Endometrial microvascular endothelial cells (primary cell): ENCODE results near the gene CFAP251. TPM values are rescaled to one million over a fixed set of nuclear protein-coding genes. Genes with fewer than 3 reads are reported as not detected.

Experiments
- in situ Hi-C: cut with HindIII; loops from 2 replicates; pipeline ENCODE4 v1.10.0; 2017; ENCODE audit warnings: low sequenced_read_pairs, low pct_unique_long_range_greater_than_20kb; ENCODE audit errors: inconsistent ontology term
- total RNA-seq: library from RNA; depleted of rRNA; stranded (reverse); fragments of >200 nt; gene quantifications from one replicate; pipeline ENCODE4 v1.2.3, GENCODE V29; 2015; ENCODE audit errors: inconsistent ontology term

CFAP251 gene
- total RNA-seq, 1 donor from 2014 or later: 0.37 TPM

DNA sequence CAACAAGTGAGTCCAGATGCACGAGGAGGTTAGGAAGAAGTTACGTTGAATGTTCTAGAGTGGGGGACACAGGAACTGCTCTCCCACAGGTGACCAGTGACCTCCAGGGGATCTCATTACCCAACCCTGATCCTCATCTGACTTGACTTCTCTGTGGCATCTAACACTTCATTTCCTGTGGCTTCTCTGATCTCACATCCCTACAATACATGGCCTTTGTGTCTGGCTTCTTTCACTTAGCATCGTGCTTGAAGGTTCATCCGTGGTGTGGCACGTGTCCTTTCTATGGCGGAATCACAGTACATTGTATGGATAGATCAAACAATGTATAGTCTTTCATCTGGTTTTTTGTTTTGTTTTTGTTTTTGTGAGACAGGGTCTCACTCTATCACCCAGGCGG is 19.3 kb downstream of the CFAP251 start:
- in situ Hi-C loops: no loop called here

DNA sequence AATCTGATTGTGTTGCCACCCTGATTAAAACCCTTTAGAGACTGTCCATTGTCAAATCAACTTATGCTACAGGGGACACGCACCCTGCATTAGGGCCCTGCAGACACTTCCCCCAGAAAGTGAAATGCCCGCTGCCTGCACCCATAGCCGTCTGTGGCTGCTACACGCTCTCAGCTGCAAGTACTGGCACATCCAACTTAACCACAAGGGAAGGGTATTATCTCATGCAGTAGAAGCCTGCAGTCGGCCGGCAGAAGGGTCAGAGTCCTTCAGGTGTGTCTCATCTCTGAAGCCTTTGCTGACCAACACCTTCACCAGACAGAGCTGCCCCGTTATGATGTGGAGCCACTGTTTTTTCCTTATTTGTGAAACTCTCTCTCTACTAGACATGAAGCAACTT is 20.8 kb downstream of the CFAP251 start:
- in situ Hi-C loops: no loop called here

DNA sequence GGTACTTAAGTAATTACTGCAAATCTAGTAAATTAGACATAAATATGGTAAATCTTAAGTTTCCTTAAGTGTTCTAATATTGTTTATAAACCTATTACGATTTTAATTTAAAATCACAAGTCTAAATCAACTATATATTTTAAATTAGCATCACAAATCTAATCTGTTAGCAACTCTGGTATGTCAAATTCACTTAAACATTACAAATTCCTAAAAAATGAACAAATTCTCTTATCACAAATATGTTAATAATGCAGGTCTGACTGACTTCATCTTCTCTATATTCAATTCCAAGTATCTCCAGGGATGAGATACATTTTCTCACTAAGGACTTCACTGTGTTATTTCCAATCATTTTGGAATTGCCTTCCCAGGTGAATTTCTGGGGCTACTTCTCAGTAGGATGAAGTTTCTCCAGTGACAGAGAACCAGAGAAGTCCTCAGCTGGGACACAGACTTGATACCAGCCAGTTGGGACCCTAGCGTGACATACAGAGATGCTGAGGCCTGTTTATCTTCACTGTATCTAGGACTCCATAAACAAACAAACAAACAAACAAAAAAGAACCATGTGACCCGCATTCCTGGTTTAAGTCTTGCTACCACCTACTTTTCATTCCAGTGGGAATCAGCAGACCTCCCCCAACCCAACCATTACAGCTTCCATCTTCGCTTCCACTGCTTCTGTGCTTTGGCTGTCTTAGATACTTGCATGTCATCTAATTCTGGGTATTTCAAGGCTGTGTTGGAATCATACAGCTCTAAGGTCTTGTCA is 21.8 kb downstream of the CFAP251 start:
- in situ Hi-C loops: no loop called here

DNA sequence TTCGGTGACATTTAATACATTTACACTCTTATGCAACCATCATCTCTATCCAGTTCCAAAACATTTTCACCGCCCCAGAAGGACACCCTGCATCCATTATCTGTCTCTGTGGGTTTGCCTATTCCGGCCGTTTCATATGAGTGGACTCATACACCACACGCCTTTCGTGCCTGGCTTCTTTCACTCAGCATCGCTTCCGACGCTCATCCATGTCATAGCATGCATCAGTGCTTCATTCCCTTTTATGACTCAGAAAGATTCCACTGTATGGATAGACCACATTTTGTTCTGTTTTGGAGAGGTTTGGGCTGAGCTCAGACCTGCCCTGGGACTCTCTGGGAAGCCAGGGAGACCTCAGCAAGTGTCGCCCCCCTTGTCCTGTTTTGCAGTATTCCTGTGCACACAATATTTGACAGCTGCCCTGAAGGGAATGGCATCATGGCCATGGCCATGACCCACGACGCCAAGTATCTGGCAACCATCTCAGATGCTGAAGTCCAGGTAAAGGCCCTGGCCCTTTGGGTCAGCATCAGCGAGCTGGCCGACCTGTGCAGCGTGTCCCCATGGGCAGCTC is 23.8 kb downstream of the CFAP251 start:
- in situ Hi-C loops: no loop called here

DNA sequence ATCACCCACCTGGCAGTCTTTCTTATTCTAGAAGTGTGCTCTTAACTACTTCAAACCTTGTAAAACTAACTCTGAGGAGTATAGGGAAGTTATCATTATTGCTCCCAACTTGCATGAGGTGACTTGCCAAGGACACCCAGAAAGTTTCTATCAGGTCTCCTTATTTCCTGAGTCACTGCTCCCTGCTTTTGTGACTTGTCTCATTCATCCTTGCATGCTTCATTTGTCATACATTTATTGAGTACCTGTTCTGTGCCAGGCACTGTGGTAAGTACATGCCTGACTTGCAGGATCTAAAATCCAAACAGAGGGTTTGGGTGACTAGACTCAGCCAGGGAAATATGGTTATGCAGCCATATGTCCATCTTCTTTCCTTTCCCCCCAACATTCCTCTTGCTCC is 25.5 kb downstream of the CFAP251 start:
- in situ Hi-C loops: no loop called here

DNA sequence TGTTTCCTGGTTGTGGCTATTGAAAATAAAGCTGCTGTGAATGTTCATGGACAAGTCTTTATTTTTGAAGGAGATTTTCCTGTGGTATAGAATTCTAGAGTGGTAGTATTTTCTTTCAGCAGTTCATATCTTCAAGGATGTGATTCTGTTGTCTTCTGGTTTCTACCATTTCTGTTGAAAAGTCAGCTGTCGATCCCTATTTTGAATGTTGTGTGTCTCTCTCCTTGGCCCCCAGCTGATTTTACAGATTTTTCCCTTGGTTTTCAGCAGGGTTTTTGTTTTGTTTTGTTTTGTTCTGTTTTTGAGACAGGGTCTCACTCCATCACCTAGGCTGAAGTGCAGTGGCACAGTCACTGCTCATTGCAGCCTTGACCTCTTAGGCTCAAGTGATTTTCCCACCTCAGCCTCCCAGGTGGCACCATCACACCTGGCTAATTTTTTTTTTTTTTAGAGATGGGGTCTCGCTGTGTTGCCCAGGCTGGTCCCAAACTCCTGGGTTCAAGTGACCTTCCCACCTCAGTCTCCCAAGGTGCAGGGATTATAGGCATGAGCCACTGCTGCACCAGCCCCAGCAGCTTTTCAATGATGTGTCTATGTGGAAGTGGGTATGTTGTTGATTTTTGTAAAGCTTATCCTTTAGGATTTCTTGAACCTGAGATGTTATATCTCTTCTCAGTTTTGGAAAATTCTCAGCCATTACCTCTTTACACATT is 28.1 kb downstream of the CFAP251 start:
- in situ Hi-C loops: no loop called here

DNA sequence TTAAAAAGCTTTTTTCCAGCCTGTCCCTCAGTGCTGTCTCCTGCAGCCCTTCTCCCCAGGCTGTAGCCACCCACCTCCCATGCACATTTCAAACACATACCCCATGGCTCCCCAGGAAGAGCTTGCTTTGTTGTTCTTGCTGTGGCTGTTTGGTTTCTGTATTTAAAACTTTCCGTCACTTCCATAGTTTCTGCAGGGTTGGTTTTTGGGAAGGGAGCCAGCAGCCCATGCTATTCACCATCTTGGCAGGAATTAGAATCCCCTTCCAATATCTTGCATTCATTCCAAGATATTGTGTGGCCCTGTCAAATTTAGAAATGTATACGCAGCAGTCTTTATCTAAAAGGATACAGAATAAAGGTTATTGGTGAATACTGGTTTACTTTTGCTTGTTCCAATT is 29.6 kb downstream of the CFAP251 start:
- in situ Hi-C loops: no loop called here

DNA sequence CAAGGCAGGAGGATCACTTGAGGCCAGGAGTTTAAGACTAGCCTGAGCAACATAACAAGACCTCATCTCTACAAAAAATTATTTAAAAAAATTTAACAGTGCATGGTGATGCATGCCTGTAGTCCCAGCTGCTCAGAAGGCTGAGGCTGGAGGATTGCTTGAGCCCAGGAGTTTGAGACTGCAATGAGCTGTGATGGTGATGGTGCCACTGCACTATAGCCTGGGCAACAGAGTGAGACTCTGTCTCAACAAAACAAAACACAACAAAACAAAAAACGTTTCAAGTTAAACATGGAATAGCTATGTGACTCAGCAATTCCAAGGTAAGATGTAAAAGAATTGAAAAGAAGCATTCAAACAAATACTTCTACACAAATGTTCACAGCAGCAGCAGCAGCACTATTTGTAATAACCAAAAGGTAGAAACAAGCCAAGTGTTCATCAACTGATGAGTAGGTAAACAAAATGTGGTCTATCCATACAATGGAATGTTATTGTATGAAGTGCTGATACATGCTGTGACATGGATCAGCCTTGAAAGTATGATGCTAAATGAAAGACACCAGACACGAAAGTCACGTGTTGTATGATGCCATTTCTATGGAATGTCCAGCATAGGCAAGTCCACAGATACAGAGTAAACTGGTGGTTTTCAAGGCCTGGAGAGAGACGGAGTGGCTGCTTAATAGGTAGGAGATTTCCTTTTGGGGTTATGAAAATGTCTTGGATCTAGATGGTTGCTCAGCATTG is 31.4 kb downstream of the CFAP251 start:
- in situ Hi-C loops: no loop called here

DNA sequence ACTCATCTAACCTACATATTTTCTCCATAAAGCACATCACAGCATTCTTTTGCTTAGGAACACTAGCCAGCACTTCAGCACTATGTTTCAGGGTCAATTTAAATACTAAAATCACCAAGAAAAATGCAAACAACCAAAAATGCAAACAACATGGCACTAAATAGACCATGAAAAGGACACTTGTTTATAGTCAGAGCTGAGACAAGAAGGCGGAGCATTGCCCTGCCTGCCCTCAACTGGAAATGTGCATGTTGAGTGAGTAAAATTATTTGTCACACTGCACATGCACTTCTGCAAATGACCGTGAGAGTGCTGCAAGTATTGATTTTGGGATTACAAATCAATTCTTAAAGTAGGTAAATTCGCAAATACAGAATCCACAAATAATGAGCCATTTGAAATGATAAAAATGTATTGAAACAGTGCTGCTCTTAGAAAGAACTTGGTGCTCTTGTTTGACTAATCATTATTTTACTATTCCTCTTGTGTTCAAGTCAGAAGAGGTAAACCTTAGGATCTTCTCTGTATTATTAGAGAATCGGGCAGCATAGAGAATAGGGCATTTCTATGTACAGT is 34.8 kb downstream of the CFAP251 start:
- in situ Hi-C loops: no loop called here

DNA sequence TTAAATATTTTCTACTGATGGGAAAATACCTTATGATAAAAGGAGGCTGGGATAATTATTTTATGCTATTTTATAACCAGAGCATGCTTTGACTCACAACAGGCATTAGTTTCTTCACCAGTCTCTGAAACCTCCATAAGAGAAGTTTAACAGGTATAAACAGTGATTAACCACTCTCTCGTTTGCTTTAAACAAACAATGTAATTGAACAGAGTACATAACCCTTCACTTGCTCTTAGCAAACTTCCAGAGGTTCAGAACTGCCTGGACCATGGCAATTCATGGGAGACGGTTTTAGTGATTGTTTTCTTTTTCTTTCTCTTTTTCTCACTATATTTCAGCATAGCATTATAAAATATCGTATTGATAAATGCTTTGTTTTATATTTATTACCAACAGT is 35.3 kb downstream of the CFAP251 start:
- in situ Hi-C loops: no loop called here

DNA sequence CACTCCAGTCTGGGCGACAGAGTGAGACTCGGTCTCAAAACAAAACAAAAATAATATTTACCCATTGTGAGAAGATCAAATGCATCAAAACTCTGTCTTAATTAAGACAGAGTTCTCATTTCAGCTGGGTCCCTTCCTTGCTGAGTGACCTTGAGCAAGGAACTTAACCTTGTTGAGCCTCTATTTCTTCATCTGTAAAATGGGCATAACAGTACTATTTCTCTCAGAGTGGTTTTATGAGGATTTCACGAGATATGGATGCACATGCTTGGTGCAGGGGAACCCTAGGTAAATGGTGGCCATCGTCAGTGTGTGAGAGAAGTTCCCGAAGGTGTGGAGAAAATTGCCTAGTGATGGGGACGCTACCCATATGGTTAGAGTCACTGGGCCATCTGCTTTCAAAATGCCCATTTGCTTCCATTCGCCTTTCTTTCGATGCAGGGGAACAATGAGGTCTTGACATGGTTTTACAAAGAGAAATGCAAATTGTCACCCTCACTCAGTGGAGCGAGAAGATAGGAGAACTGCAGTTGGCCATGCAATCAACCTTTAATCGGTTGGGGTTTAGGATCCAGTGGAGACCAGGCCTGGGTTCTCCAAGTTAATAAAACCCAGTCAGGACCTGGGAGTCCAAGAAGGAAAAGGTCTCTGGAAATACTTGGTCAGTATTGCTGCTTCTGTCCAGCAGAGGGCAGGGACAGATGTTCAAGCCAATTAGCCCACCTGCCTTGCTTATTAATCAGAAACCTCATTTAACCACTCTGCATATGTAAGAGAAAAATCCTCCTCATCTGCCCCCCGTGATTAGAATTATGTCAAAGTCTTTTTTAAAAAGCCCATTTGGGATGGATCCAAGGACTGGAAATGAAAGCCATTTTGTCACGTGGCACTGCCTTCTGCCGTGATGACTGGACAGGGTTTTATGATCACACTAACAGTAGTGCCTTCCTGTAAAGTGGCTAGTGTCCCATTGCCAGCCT is 37.2 kb downstream of the CFAP251 start:
- in situ Hi-C loops: no loop called here

DNA sequence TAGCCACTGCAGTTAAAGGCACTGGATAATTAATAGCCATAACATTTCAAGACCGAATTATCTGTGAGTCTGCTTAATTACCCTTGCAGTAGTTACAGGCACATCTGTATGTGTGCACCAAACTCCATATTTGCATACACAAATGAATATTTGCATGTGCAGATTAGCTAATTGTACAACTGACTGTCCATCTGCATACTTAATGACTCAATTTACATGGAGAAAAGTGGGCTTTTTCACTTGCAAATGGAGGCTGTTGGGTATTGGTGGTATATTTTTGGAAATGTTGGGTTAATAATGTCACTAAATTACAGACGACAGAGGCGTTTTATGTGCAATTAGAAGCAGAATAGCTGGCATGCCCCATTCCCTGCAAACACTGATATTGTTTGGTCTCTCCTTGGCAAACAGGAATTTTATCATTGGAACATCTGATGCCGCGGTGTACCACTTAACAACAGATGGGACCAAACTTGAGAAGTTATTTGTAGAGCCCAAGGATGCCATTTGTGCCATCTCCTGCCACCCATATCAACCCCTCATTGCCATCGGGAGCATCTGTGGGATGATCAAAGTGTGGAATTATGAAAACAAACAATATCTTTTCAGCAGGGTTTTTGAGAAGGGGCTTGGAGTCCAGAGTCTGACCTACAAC is 39.6 kb downstream of the CFAP251 start:
- in situ Hi-C loops: no loop called here

DNA sequence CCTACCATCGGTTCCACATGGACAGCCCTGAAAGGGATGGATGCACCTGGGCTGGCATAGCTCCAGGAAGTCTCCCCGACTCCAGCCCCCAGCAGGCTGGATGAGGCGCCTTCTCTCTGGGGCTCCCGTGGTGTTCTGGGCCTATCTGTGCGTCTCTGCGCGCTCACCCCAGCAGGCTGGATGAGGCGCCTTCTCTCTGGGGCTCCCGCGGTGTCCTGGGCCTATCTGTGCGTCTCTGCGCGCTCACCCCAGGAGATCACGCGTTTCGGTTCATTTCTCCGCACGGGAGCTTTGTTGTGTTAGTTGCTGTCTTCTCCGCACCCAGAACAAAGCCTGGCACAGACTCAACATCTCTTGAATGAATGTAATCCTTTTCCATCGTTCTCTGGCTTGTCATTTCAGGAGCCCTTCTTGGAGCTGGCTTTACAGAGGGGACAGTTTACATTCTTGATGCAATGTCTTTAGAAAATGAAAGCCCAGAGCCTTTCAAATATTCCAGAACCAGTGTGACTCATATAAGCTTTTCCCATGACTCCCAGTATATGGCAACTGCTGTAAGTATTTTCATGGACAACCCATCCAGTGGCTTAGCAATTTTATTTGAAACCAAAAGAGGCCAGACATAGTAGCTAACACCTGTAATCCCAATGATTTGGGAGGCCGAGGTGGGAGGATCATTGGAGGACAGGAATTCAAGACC is 40.3 kb downstream of the CFAP251 start:
- in situ Hi-C loops: no loop called here

DNA sequence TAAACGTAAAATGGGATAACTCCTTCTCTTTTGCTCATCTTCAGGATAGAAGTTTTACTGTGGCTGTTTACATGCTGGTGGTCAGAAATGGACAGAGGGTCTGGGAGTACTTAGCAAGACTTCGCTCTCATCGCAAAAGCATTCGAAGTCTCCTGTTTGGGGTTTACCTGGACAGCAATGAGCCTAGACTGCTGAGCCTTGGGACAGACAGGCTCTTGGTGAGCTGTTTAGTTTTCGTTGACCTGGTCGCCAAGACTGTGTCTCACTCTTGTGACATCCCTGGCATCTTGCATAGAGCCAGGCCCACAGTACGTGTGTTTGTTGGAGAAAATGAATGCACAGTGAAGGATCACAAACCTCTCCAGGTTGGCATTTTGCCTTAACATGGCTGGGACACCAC is 42.1 kb downstream of the CFAP251 start:
- in situ Hi-C loops: no loop called here

DNA sequence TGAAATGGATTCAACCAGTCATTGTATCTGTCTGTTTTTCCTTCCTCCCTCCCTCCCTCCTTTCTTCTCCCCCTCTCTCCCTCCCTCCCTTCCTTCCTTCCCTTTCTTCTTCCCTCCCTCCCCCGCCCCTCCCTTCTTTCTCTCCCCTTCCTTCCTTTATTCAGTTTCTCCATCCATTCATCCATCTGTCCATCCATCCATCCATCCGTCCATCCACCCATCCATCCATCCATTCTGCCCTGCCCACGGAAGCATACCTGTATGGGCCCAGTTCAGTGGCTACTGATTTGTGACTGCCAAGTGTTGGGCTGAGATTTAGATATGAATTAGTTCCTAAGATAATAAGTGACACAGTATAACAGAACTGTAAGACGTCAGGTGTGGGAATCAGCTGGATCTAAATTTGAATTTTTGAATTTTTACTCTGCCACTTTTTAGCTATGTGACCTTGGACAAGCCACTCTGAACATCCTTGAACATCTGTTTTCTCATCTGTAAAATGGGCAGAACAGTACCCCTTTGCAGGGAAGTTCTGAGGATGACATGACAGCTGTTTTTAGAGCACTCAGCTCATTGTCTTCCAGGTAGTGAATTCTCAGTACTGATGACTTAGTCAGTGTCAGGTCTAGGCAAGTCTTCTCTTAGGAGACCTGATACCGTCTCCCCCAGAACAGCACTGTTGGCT is 42.9 kb downstream of the CFAP251 start:
- in situ Hi-C loops: no loop called here

DNA sequence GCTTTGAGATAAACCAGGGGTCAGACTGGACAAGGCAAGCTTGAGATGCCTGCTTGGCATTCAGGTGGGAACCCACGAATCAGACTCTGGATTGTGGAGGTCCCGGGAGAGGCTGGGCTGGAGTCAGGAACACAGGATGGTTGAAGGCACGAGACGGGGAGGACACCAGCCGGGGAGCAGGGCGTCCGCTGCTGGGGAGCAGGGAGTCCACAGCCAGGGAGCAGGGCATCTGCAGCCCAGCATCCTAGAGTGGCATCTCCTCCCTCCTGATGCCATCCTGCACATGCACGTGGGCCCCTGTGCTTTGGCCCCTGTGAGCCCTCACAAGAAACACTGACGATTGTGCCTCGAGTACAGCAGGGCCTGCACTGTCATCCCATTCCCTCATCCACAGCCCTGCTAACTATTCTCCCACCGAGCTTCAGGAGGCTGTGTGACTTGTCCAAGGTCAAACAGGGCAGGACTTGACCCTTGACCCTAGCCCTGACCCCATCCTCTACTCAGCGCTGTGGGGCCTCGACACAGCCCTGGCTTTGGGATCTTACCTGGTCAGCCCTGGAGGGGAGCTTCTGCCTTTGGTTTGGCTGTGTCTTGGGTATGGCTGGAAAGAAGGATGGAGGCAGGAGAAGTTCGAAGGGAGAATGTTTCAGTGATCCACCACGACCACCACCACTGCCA is 45.1 kb downstream of the CFAP251 start:
- in situ Hi-C loops: no loop called here
